HepG2 (cell line): ENCODE data around the gene GPS1. TPM values are rescaled to one million over a fixed set of nuclear protein-coding genes. Genes with fewer than 3 reads are reported as not detected.

Experiments used
- CBX5 ChIP-seq: sonication (generic); formaldehyde crosslinking; IDR thresholded peaks from 2 replicates; pipeline ENCODE4 v1.4.0; 2020; ENCODE audit warnings: missing genetic modification reagents, borderline replicate concordance
- DNMT3B ChIP-seq: conservative IDR thresholded peaks from 2 replicates; pipeline ENCODE4 v1.6.1; 2016; ENCODE audit warnings: missing biosample characterization, control low read depth
- FOXP1 ChIP-seq, 2 experiments: fragments of 450-650 bp in 1 of 2; IDR thresholded peaks; 2 replicates each; pipeline ENCODE4 v1.6.1; 2017 to 2018; ENCODE audit warnings: antibody characterized with exemption in 1 of 2
- GTF2F1 ChIP-seq: fragments of 150-350 bp; IDR thresholded peaks from 2 replicates; pipeline ENCODE4 v1.6.1; 2014; ENCODE audit warnings: low read length
- HNRNPL ChIP-seq: fragments of 200-400 bp; formaldehyde crosslinking; IDR thresholded peaks from 2 replicates; pipeline ENCODE4 v1.6.1; 2017; ENCODE audit warnings: mild to moderate bottlenecking, low read depth, low read length
- JUND ChIP-seq: sonication (generic); formaldehyde crosslinking; IDR thresholded peaks from 2 replicates; pipeline ENCODE4 v1.8.0; 2022; ENCODE audit warnings: mild to moderate bottlenecking, missing genetic modification reagents
- MTA1 ChIP-seq: sonication (generic); formaldehyde crosslinking; IDR thresholded peaks from 2 replicates; pipeline ENCODE4 v1.4.0; 2020; ENCODE audit warnings: missing genetic modification reagents, mild to moderate bottlenecking, borderline replicate concordance
- PHF5A ChIP-seq: IDR thresholded peaks from one replicate; pipeline ENCODE4 v1.6.1; 2018; ENCODE audit warnings: low read depth, missing genetic modification reagents; ENCODE audit not compliant: unreplicated experiment
- RCOR2 ChIP-seq: IDR thresholded peaks from 2 replicates; pipeline ENCODE4 v1.6.1; 2016; ENCODE audit warnings: missing biosample characterization, missing genetic modification reagents
- RFX3 ChIP-seq: IDR thresholded peaks from 2 replicates; pipeline ENCODE4 v1.6.1; 2016; ENCODE audit warnings: missing biosample characterization, missing genetic modification reagents
- SOX5 ChIP-seq: IDR thresholded peaks from 2 replicates; pipeline ENCODE4 v1.6.1; 2016; ENCODE audit warnings: borderline replicate concordance
- TRIM24 ChIP-seq: sonication (generic); formaldehyde crosslinking; IDR thresholded peaks from 2 replicates; pipeline ENCODE4 v1.8.0; 2022; ENCODE audit warnings: mild to moderate bottlenecking, missing genetic modification reagents
- WIZ ChIP-seq: sonication (generic); formaldehyde crosslinking; IDR thresholded peaks from 2 replicates; pipeline ENCODE4 v1.5.1; 2020; ENCODE audit warnings: mild to moderate bottlenecking, missing genetic modification reagents
- ZNF337 ChIP-seq: sonication (generic); formaldehyde crosslinking; IDR thresholded peaks from 2 replicates; pipeline ENCODE4 v1.5.1; 2020; ENCODE audit warnings: missing genetic modification reagents, low read depth, mild to moderate bottlenecking, borderline replicate concordance
- ZNF570 ChIP-seq: sonication (generic); formaldehyde crosslinking; IDR thresholded peaks from 2 replicates; pipeline ENCODE4 v1.4.0; 2020; ENCODE audit warnings: mild to moderate bottlenecking, missing genetic modification reagents, borderline replicate concordance
- polyA plus RNA-seq, 8 experiments: library from polyadenylated mRNA; depleted of rRNA in 3 of 8; stranded (reverse) in 7 of 8; unstranded in 1 of 8; fragments of >200 nt; fragmentation: Illumina TruSeq in 4 of 8; extraction: Trizol in 4 of 8; gene quantifications; 2 replicates each; pipeline versions ENCODE4 v1.2.1 to v1.2.3, GENCODE V29; 2011 to 2016; ENCODE audit warnings: low read depth in 4 of 8, missing spikeins in 1 of 8, mixed read lengths in 1 of 8; ENCODE audit not compliant: insufficient read depth in 1 of 8
- total RNA-seq, 5 experiments: library from RNA; depleted of rRNA; stranded (reverse); fragments of >200 nt; fragmentation: Illumina TruSeq; extraction: Trizol; gene quantifications; 2 replicates each; pipeline ENCODE4 v1.2.3, GENCODE V29; 2016; ENCODE audit warnings: low read depth in 1 of 5
- TF ChIP-seq, protein P1 (sequence below): sonication (generic); formaldehyde crosslinking; IDR thresholded peaks from 2 replicates; pipeline ENCODE4 v1.4.0; 2020; ENCODE audit warnings: missing genetic modification reagents, mild to moderate bottlenecking, borderline replicate concordance
- TF ChIP-seq, protein P2 (sequence below): IDR thresholded peaks from 2 replicates; pipeline ENCODE4 v1.6.1; 2016; ENCODE audit warnings: low read depth
- TF ChIP-seq, protein P3 (sequence below): sonication (generic); formaldehyde crosslinking; IDR thresholded peaks from 2 replicates; pipeline ENCODE4 v1.4.0; 2020; ENCODE audit warnings: missing genetic modification reagents
- TF ChIP-seq, protein P4 (sequence below): IDR thresholded peaks from 2 replicates; pipeline ENCODE4 v1.6.1; 2016

Gene GPS1
- total and polyA plus RNA-seq, 2 of the 13 experiments (the other 11 are each of a cell fraction or from before 2014, with no cell fraction given), result 124 to 128 TPM

DNA sequence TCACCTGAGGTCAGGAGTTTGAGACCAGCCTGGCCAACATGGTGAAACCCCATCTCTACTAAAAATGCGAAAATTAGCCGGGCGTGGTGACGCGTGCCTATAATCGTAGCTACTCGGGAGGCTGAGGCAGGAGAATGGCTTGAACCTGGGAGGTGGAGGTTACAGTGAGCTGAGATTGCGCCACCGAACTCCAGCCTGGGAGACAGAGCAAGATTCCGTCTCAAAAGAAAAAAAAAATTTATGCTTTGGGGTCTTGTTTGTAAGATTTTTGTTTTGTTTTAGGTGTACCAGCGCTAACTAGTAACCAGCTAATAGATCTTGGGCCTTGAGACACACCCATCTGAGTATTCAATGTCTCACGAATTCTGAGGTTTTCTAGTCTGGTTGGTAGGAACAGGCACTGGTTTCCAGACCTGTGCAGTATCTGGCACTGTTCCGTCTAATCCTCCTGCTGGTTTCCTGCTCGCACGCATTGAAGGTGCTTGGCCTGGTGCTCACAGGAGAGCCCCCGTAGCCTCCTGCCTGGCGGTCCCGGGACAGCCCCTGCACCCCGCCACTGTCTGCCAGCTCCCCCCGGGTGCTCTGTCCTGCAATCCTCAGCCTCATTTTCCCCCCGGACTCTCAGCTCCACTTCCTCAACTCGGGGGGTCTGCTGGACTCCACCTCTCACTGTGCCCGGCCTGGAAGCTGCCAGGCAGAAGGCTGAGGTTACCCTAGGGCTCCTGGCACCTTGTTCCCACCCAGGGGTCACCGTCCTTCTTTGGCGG lies 24.5 kb downstream of the GPS1 start (continued):
- TF ChIP-seq, protein P1, sequence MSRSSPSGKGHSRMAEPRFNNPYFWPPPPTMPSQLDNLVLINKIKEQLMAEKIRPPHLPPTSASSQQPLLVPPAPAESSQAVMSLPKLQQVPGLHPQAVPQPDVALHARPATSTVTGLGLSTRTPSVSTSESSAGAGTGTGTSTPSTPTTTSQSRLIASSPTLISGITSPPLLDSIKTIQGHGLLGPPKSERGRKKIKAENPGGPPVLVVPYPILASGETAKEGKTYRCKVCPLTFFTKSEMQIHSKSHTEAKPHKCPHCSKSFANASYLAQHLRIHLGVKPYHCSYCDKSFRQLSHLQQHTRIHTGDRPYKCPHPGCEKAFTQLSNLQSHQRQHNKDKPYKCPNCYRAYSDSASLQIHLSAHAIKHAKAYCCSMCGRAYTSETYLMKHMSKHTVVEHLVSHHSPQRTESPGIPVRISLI (CRISPR knock-in tag), result no peak
- no peak for TF ChIP-seq WIZ
- TF ChIP-seq, protein P2, sequence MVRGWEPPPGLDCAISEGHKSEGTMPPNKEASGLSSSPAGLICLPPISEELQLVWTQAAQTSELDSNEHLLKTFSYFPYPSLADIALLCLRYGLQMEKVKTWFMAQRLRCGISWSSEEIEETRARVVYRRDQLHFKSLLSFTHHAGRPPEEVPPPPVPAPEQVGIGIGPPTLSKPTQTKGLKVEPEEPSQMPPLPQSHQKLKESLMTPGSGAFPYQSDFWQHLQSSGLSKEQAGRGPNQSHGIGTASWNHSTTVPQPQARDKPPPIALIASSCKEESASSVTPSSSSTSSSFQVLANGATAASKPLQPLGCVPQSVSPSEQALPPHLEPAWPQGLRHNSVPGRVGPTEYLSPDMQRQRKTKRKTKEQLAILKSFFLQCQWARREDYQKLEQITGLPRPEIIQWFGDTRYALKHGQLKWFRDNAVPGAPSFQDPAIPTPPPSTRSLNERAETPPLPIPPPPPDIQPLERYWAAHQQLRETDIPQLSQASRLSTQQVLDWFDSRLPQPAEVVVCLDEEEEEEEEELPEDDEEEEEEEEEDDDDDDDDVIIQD (CRISPR knock-in tag), result no peak
- TF ChIP-seq FOXP1 (IDR thresholded peaks at IDR 0.05), result no peak
- TF ChIP-seq FOXP1 (CRISPR knock-in tag; IDR thresholded peaks at IDR 0.05), result no peak
- no peak for TF ChIP-seq ZNF570 (CRISPR knock-in tag)
- no peak for TF ChIP-seq CBX5 (CRISPR knock-in tag)
- no peak for TF ChIP-seq HNRNPL
- TF ChIP-seq MTA1, result no peak
- no peak for TF ChIP-seq GTF2F1
- no peak for TF ChIP-seq PHF5A
- TF ChIP-seq SOX5 (CRISPR knock-in tag), result no peak
- TF ChIP-seq RFX3 (CRISPR knock-in tag), result no peak
- TF ChIP-seq TRIM24 (CRISPR knock-in tag), result no peak
- TF ChIP-seq JUND, result no peak
- TF ChIP-seq, protein P3, sequence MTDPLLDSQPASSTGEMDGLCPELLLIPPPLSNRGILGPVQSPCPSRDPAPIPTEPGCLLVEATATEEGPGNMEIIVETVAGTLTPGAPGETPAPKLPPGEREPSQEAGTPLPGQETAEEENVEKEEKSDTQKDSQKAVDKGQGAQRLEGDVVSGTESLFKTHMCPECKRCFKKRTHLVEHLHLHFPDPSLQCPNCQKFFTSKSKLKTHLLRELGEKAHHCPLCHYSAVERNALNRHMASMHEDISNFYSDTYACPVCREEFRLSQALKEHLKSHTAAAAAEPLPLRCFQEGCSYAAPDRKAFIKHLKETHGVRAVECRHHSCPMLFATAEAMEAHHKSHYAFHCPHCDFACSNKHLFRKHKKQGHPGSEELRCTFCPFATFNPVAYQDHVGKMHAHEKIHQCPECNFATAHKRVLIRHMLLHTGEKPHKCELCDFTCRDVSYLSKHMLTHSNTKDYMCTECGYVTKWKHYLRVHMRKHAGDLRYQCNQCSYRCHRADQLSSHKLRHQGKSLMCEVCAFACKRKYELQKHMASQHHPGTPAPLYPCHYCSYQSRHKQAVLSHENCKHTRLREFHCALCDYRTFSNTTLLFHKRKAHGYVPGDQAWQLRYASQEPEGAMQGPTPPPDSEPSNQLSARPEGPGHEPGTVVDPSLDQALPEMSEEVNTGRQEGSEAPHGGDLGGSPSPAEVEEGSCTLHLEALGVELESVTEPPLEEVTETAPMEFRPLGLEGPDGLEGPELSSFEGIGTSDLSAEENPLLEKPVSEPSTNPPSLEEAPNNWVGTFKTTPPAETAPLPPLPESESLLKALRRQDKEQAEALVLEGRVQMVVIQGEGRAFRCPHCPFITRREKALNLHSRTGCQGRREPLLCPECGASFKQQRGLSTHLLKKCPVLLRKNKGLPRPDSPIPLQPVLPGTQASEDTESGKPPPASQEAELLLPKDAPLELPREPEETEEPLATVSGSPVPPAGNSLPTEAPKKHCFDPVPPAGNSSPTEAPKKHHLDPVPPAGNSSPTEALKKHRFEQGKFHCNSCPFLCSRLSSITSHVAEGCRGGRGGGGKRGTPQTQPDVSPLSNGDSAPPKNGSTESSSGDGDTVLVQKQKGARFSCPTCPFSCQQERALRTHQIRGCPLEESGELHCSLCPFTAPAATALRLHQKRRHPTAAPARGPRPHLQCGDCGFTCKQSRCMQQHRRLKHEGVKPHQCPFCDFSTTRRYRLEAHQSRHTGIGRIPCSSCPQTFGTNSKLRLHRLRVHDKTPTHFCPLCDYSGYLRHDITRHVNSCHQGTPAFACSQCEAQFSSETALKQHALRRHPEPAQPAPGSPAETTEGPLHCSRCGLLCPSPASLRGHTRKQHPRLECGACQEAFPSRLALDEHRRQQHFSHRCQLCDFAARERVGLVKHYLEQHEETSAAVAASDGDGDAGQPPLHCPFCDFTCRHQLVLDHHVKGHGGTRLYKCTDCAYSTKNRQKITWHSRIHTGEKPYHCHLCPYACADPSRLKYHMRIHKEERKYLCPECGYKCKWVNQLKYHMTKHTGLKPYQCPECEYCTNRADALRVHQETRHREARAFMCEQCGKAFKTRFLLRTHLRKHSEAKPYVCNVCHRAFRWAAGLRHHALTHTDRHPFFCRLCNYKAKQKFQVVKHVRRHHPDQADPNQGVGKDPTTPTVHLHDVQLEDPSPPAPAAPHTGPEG (CRISPR knock-in tag), result 0 out of 2 replicates have a peak, but pooled peaks have one; percentile 53
- TF ChIP-seq, protein P4, sequence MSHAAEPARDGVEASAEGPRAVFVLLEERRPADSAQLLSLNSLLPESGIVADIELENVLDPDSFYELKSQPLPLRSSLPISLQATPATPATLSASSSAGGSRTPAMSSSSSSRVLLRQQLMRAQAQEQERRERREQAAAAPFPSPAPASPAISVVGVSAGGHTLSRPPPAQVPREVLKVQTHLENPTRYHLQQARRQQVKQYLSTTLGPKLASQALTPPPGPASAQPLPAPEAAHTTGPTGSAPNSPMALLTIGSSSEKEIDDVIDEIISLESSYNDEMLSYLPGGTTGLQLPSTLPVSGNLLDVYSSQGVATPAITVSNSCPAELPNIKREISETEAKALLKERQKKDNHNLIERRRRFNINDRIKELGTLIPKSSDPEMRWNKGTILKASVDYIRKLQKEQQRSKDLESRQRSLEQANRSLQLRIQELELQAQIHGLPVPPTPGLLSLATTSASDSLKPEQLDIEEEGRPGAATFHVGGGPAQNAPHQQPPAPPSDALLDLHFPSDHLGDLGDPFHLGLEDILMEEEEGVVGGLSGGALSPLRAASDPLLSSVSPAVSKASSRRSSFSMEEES, result no peak
- no peak for TF ChIP-seq DNMT3B (CRISPR knock-in tag)
- no peak for TF ChIP-seq ZNF337 (CRISPR knock-in tag)
- TF ChIP-seq RCOR2 (CRISPR knock-in tag), result no peak
